ENCODE data around the gene SLC5A7.

Gene SLC5A7

DNA sequence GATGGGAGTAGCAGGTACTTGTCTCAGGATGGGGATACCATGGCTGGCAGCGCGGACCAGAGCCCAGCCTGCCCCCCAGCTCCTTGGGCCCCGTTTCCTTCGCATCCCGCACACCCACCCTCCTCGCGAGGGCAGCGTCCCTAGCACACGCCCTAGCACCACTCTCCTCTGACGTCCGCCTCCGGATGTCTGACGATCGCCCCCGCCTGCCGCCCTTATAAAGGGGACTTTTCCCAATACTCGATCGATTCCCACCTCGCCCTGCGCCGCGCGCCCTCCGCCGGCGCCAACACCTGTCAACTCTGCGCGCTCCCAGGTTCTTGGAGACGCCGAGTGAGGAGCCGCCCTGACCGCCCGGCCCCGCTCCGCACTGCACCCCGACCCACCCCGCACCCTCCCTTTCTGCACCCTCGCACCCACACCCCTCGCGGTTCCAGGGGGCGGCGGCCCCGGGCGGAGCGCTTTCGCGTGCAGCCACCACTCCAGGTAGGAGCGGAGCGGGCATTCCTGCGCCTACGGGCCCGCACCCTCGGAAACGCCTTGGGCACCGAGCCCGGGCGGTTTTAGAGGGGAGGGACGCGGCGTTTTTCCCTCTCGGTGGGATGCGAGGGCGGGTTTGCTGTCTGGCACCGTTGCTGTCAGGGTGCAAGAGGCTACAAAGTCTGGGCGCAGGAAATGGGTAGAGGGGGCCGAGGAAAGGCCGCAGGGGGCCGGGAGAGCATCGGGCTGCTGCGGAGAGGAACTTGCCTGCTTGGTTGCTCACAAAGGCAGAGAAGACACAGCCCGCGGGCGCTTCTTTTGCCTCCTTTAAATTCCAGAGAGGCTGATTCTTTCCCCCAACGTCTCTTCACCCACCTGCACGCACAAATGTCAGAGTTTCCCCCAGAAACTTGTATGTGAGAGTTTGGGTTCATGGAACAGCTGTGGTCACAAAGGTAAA is at the start of gene SLC5A7:
TSS of gene SLC5A7 (plus strand) at position 247 of the 940 bp plus-strand sequence. CDS start 1,632 bp downstream, outside the sequence.
- DNase-seq (ENCODE audit: low spot score) = no peak

DNA sequence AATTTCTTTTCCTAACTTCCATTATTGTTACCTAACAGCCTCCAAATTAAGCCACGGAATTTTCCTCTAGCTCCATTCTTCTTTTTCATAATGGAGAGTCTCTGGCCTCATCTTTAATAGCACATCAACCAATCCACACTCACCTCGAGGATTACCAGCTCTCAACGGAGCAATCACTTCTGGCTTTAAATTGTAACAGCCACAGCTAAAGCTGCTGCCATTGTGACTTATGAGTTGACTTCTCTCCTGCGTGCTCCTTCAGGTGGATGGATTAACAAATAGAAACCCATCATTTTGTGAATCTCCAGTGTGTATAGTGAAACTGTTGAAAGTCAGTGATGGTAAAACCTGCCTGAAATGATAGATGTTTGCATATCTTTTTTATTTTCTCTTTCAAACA is 24.9 kb upstream of the SLC5A7 start:
- no peak for DNase-seq (ENCODE audit: low spot score)

DNA sequence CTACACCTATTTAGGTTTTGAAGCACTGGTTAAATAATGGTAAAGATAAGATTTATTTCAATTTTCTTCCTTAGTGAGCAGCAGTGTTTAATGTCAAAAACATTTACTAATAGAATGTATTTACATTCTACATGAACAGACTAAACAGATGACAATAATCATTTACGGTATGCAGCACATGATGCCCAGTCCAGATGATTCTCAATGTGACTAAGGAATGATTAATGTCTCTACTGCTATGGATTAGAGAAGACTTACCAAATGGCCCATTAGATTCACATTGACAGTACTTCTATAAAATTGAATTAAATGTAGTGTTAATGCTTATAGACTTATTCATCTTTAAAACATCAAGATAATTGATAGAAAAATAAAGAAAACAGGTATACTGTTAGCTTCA is 22.1 kb upstream of the SLC5A7 start:
- DNase-seq (ENCODE audit: low spot score) = no peak

DNA sequence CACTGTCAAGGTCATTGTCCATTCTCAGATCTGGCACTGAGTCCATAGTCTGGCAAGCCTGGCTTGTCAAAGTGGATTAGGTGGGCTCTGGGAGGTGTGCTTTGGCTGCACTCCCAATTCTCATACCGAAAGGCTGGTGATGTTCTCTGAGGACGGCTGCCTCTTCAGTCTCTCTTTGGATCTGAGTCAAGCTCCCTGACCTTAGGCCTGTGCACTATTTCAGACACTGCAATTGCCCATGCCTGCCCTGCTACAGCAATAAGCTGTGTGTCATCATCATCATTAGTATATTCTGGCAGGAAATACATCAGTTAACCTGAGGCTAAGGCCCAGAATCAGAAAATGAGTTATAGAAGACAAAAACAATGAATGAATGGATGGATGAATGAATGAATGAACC is 1.6 kb upstream of the SLC5A7 start:
- no peak for DNase-seq (ENCODE audit: low spot score)

DNA sequence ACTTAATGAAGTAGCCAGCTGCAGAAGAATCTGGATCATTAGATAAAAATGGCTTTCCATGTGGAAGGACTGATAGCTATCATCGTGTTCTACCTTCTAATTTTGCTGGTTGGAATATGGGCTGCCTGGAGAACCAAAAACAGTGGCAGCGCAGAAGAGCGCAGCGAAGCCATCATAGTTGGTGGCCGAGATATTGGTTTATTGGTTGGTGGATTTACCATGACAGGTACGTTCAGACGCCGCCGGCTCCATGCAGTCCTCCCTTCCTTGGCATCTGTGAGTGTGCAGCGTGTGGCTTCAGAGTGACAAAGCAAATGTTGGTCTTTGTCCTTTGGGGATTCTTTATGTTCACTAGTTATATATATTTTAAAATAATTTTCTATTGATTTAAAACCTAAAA is 1.8 kb downstream of the SLC5A7 start:
- no peak for DNase-seq (ENCODE audit: low spot score)

DNA sequence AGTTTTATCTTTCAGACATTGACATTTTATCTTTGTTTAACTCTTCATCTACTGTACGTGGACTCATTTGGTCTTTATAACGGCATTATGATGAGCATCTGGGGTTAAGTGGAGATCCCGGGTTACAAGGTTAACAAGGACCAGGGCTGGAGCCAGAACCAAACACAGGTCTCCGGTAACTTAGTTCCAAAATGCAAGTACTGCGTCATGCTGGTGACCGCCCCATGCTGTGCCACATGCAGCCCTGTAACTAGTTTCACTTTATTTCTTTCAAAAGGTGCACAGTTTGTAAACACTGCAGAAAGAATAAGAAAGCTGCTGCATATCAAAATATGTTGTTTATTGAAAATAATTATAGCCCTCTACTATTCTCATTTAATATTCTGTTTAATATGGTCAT is 3.1 kb downstream of the SLC5A7 start:
- no peak for DNase-seq (ENCODE audit: low spot score)

DNA sequence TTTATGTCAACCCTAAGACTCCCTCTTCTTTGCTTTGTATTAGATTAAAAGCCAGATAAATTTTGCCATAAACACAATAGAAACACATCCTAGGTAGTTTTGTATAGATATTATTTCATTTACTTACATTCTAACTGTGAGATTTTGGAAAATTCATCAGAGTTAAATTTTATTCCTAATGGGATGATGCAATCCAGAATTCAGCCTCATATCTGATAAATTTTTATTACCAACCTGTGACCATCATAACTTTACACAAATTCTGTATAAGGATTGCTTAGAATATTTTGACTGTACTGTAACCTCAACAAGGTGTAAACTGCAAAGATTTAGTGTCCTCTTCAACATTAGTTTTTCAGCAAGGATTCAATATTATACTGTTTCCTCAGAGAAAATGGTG is 4.4 kb downstream of the SLC5A7 start:
- DNase-seq (ENCODE audit: low spot score) = no peak

DNA sequence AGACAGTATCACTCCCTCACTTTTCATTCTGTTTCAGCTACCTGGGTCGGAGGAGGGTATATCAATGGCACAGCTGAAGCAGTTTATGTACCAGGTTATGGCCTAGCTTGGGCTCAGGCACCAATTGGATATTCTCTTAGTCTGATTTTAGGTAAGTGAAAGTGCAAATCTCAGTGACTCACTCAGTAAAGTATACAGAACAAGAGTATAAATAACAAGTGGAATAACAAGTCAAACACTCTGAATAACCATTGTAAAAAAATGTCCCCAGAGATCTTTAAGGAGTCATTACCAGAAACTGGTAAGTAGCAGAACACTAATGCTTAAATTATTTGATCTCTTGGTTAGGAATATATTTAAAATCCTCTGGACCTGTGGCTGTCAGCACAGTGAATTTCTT is 5.7 kb downstream of the SLC5A7 start:
- no peak for DNase-seq (ENCODE audit: low spot score)

DNA sequence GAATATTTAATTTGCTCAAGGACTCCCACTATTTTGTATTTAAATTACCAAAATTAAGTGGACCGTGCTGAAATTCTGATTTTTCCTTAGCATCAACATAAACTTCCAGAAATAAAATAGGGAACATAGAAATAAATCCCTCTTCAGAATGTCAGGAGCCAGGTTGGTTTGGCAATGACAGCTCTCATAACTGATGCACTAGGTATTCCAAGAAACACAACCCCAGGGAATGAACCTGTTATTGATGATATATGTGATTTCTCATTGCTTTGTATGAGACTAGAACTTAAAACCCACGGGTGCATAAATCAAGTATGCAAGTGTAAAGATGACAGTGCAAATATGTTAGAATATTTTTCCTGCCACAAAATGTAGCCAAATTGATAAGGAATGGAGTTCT is 12.8 kb downstream of the SLC5A7 start:
- DNase-seq (ENCODE audit: low spot score) = no peak

DNA sequence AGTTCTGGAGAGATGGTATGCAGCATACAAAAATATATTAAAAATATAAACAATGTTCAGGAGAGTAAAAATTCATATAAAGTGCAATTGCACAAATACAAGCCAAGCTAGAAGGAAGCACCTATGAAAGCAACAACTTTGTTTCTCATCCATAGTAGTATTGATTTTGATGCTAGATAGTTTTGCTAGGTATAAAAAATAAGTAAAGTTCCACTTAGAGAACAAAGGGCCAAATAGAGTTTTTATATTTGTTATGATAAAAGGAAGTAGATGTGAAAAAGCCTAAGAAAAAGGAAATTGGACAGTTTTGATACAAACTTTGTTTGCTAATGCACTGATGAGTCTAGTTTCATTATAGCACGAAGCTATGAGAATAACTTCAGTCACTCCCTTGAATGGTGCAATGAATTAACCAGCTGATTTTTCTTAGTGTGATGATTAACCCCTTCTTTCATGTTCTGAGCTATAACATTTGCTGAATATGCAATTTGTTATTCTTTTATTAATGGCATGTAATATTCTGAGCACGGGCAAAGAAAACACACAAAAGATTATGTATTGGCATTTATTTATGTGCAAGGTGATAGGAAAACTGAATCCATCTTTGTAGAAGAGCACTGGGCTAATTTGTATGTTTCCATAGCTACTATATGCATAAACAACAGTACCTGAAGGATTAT is 24.7 kb downstream of the SLC5A7 start:
- DNase-seq (ENCODE audit: low spot score) = no peak

DNA sequence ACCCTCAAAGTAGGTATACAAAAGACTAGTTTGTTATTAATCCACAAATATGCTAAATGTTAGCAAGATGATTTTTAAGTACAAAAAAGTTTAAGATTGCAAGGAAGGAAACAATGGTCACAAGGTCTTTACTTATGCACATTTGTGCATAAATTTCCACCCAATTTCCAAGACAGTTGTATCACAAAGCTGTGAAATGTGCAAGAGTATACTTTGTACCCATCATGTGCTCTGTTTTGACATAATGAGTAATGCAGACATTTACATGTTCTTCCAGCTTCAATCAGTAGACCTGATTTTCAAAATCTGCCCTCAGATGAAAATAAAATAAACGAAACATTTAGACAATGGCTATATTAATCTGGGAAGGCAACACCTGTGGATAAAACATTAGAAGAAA is 27.0 kb downstream of the SLC5A7 start:
- DNase-seq (ENCODE audit: low spot score) = no peak

DNA sequence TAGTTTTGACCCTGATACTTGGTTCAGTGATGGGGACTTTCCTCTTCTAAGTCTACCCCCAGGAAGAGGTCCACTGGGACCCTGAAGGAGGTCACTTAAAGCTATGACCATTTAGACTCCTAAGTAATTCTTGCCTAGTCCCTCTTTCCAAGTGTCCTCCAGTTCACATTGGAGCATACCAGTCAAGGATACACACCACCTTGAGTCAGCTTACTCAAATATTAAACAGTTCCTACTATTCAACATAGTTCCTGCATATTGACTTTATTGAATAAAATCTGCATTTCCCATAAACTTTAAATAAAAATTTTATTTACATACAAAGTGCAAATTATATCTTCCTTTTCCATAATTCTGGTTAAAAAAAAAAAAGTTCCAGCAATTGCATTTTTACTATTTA is 36.3 kb downstream of the SLC5A7 start:
- DNase-seq (ENCODE audit: low spot score) = no peak

DNA sequence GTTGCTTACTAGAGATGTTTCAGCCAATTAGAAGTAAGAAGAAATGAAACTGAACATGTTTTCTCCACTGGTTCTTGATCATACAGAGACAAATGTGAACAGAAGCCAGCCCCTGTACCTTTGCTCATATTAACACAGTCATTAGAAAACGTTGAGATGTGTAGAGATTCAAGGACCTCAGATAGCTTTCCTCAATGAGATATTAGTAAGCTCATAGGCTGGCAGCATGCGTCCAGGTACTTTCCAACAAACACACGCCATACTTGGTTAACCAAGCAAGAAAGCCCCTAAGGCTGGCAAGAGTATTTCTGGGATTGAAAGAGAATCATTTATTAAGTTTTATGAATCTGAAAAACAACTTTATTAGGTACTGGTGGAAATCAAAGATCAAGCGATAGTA is 37.5 kb downstream of the SLC5A7 start:
- DNase-seq (ENCODE audit: low spot score) = no peak

DNA sequence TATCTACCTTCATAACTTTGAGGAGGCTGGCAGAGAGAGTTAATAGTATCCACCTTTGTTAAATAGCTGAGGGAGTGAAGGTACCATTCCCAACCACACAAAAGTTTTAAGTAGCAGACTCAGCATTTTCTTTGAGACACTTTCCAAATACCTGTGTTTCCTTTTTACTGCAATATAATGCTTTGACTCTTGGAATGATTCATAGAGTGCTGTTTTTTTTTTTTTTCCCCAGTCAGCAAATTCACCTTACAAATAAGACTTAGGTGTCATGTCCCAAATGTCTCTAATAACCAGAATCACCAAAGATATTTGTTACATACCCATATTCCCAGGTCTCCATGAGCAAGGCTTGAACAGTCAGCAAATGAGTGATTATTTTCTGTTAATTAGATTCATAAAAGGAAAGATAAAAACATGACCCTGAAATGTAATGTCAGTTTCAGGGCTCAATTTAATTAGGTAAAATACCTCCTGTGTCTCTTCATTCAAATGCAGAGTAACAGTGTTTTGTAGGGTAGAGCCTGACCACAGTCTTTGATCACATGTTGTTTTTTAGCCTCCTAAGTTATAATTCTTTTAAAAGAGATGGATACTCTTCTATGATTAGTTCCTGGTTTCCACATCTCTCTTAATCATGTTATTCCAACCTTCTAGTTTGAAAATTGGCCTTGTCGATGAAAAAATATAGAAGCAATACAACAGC is 39.9 kb downstream of the SLC5A7 start:
- no peak for DNase-seq (ENCODE audit: low spot score)

DNA sequence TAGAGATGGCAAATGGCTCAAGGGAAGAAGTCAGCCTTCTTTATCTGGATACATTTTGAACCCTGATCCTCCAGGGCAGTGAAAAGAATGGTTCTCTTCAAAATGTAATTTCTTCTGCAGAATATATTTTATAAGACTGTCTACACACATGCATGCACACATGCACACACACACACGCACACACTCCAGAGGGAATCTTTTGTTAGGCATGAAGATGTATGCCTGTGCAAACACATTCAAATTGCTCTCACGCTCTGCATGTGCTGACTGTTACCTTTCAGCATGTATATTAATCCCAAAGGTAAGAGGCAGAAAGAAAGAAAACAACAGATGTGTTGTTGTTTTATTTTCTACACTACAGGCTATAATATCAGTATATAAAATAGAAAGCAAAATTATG is 43.2 kb downstream of the SLC5A7 start:
- no peak for DNase-seq (ENCODE audit: low spot score)

DNA sequence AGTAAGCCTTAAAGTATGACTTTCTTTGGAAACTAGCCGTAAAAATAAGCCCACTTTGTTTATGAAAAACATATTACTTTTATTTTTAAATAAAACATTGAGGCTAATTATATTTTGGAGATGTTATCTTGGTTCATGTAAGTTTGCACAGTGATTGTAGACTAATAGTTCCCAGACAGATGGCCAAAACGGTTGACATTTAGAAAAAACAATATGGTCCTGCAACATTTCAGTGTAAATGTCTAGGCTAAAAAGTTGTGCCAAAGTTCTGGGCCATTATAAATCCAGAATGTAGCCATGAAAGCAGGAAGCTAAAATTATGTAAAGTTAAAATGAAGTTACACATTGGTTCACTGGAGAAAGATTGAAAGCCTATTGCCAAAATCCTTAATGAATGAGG is 43.6 kb downstream of the SLC5A7 start:
- DNase-seq (ENCODE audit: low spot score) = no peak

DNA sequence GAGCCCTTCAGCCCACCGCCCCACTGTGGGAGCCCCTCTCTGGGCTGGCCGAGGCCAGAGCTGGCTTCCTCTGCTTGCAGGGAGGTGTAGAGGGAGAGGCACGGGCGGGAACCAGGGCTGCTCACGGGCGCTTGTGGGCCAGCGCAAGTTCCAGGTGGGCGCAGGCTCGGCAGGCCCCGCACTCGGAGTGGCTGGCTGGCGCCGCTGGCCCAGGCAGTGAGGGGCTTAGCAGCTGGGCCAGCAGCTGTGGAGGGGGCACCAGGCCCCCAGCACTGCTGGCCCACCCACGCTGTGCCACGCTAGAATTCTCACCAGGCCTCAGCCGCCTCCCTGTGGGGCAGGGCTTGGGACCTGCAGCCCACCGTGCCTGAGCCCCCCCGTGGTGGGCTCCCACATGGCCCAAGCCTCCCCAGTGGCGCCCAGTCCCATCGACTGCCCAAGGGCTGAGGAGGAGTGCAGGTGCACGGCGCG is 45.2 kb downstream of the SLC5A7 start:
- no peak for DNase-seq (ENCODE audit: low spot score)

DNA sequence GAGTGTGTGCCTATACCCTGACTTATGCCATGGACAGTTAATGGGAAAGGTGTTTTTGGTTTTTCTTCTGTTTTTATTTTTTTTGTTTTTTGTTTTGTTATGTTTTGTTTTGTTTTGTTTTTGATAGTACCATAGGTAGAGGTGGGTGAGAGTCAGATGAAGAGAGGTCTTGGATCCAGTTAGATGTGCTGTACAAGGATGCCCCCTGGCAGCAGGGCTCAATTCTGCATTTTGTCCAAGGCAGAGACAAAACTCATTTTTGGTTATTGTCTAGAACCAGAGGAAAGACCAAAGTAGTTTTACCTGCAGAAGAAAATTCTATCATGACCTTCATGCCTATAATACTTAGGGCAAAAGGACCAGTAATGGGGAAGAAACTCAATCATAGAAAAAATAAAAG is 48.5 kb downstream of the SLC5A7 start:
- no peak for DNase-seq (ENCODE audit: low spot score)

DNA sequence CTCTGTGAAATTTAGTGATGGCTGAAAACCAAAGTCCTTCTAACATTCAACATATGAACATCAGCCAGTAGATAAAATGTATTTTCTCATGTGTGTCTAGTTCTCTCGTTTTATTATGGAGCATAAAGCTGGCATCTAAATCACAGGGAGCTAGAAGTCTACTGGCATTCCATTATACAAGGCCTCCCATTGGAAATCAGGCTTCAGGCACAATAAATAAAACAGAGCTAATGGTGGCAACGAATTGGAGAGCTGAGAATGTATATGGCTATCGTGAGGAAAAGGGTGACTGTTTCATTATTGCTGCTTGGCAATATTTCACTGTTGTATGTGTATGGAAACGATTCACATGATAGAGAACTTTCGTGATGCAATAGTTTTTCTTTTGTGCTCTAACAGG is 62.4 kb downstream of the SLC5A7 start:
- DNase-seq (ENCODE audit: low spot score) = no peak

DNA sequence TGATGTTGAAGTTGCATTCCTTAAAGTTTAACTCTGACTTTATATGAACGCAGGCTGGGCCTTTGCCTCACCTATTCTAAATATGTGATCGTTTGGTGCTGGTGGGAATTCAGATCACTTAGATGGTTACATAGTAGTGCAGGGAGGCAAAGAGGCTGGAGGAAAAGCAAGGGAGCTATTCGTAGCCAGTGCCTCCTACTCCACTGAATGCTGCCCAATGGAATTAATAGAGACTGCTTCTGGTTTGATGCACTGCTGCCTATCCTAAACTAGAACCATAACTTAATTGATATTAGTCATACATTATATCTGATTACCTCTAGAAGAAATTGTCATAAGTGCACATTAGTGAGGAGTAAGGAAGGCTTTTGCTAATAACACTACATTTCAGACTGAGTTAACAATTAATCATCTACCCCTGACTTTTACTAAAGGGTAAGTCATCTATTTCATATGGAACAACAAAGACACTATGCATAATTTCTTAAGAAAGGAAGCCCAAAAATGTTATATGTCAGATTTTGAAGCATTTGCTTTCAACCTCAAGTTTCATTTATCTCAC is 72.3 kb downstream of the SLC5A7 start:
- DNase-seq (ENCODE audit: low spot score) = no peak

DNA sequence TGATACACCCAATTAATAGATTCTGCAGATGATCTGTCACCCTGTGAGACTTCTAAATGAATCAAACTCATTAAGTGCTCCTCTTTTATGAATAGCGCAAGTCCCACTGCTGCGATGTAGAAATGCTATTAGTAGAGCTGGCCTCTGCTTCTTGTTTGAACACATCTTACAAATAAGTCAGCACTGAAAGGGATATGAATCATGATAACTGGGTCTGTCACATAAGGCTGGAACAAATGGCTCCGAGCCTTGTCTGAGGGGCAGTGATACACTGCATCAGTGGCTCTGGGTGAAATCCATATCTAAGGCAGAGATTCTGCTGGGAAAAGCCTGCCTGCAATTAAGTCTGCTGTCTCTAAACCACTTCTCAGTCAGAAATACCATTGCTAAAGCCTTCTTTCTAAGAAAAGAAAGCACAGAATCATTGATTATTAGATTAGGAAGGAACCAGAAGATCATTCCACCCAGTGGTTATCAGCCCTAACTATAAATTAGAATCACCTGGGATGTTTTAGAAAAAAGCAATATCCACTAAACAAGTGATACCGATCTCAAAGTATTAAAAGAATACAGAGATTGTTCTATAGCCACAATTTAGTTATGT is 75.2 kb downstream of the SLC5A7 start:
- no peak for DNase-seq (ENCODE audit: low spot score)
